GM19395 (cell line): ENCODE data around the gene CHI3L1.

Experiments used
- ATAC-seq: cut with Tn5 transposase; IDR thresholded peaks from one replicate; pipeline ENCODE4 v1.9.1; 2021; ENCODE audit warnings: mild to moderate bottlenecking, moderate library complexity; ENCODE audit not compliant: unreplicated experiment

CHI3L1 gene

DNA sequence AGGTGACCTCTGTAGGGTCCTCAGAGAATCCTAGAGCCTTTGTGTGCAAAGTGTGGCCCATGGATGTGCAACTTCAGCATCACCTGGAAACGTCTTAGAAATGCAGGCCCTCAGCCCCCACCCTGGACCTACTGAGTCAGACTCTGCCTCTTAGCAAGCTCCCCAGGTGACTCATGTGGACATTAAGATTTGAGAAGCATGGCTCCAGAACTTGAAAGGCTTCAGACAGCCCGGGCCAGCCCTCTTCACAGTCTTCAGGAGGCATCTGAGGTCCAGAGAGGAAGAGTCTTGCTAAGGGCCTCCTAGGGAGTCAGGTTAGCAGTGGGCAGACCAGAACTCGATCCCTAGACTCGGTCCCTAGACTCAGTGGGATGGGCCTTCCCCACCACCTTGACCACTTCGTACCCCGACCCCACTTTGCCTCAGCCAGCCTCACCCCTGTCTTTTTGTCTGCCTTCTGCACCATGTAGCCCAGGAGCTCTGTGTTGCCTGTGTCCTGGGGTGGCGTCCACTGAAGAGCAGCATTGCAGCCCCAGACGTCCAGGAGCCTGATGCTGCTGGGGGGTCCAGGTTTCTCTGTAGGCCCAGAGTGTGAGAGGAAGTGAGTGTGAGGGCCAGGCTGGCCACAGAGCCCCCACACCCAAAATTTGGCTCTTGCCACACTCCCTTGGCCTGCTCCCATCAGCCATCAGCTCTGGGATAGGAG is 15.7 kb downstream of the CHI3L1 start:
- no peak for ATAC-seq

DNA sequence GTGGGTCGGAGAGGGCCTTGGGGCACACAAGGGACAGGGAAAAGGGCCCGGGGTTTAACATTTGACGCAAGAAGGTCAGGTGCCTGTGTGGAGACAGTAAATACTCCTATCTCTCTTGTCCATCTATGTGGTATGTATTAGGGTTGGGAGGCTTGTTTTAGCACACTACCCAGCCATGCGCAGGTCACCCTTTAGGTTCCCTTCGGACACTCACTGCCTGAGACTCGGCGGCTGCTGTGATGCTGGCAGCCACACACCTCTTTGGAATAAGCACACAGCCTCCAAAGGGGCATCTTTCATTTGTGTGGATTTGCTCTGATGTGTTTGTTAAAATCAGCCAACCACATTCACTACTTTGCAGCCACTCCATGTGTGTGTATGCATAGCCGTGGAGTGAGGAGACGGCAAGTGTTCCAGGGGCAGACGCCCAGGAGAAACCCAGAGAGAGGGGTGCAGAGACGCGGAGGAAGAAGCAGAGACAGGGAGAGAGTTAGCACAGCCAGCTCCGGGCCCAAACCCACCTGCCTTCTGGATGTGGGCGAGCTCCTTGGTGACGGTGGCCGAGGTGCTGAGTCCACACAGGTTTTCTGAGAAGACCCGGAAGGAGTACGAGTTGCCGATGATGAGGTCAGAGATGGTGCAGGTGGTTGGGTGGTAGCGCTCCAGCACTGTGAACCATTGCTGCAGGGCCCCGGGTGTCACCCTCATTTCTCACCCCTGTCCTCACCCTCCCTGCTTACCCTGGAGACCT is 16.6 kb downstream of the CHI3L1 start:
- no peak for ATAC-seq

DNA sequence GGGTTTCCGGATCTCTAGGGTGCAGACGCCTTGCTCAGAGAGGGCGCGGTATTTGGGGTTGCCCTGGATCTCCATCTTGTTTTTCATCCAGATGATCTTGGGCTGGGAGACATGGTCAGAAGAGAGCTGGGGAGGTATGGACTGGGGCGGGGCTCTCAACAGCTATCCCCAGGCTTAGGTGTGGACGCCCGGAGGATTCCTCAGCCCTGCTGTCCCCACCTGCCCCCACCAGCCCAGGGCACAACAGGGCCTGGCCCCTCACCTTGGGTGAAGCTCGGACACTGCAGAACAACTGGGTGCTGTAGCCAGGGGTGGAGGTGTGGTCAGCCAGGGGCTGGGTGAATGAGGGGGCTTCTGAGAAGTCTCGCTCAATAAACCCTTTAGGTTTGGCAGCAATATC is 17.5 kb downstream of the CHI3L1 start:
- no peak for ATAC-seq

DNA sequence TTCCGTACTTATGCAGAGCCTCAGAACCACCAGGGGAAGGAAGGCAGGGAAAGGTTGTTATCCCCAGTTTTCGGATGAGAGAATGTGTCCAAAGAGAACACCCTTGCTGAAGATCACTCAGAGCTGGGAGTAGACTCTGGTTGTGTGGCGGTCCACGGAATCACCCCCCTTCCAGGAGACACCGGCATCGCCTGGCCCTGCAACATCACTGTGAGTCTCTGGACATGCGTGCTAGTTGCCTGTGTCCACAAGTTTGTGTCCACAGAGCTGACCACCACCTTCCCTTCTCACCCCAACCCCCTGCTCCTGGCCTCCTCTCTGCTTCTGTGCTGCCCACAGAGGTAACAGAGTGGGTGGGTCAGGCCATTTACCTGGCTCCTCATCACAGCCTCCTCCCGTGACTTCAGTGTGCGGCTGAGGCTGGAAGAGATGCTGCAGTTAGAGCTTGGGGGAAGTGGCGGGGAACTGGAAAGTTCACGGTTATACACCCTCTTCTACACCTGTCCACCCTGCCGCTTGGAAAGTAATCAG is 18.2 kb downstream of the CHI3L1 start:
- no peak for ATAC-seq

DNA sequence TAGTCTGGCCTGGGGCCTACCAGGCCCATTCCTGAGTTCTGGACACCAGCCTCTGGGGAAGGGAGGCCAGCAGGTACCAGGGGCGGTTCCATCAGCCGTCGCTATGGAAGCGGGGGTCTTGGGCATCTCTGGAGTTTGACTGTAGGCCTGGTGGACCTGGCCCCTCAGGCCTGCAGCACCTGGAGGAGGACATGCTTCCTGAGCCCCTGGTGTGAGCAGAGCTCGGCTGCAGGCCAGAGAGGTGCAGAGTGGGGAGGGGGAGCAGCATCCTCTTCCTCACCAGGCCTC is 18.6 kb downstream of the CHI3L1 start:
- no peak for ATAC-seq

DNA sequence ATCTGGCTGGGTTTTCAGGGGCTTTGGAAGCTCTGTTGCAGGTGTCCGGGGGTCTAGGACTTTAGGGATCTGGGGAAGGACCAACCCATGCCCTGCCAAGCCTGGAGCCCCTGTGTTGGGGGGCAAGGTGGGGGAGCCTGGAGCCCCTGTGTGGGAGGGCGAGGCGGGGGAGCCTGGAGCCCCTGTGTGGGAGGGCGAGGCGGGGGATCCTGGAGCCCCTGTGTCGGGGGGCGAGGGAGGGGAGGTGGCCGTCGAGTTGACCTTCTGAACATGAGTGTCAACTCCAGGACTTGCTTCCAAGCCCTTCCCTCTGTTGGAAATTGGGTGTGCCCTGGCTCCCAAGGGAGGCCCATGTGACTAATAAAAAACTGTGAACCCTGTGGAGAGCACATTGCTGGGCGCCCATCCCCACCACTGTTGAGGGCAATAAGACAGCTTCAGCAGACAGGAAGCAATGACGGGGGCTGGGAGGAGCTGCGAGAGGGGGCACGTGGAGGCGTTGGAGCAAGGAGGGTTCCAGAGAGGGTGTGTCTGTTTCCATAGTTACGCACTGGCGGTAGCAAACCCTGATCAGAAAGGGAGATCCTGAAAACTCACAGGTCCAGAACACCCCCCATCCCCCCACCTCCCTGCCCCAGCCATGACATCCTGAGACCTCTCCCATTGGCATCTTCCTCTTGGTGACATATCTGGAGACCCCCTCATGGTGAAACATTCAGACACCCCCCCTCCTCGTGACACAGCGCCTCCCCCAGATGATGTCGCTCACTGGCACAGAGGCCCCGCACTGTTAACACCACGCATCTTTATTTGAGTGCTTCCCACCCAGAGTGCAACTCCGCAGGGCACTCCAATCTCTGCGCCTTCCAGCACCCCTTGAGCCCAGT is 19.2 kb downstream of the CHI3L1 start:
- no peak for ATAC-seq

DNA sequence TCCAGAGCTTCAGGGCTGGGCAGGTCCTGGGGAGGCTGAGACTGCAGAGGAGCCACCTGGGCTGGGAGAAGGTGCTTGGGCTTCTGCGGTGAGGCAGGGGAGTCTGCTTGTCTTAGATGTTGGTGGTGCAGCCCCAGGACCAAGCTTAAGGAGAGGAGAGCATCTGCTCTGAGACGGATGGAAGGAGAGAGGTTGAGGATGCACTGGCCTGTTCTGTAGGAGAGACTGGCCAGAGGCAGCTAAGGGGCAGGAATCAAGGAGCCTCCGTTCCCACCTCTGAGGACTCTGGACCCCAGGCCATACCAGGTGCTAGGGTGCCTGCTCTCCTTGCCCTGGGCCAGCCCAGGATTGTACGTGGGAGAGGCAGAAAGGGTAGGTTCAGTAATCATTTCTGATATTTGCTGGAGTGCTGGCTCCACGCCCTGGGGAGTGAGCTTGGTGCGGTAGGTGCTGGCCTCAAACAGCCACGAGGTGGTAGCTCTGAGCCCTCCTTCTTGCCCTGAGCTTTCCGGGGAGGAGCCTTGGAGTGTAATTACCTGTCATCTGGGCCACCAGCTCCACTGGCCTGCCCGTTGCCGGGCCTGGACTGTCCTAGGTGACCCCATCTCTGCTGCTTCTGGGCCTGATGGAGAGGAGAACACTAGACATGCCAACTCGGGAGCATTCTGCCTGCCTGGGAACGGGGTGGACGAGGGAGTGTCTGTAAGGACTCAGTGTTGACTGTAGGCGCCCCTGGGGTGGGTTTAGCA is 20.1 kb downstream of the CHI3L1 start:
- no peak for ATAC-seq

DNA sequence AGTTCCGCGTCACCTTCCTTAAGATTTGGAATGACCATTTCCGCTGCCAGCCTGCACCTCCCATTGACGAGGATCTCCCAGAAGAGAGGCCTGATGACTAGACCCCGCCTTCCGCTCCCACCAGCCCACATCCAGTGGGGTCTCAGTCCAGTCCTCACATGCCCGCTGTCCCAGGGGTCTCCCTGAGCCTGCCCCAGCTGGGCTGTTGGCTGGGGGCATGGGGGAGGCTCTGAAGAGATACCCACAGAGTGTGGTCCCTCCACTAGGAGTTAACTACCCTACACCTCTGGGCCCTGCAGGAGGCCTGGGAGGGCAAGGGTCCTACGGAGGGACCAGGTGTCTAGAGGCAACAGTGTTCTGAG is 20.7 kb downstream of the CHI3L1 start:
- no peak for ATAC-seq

DNA sequence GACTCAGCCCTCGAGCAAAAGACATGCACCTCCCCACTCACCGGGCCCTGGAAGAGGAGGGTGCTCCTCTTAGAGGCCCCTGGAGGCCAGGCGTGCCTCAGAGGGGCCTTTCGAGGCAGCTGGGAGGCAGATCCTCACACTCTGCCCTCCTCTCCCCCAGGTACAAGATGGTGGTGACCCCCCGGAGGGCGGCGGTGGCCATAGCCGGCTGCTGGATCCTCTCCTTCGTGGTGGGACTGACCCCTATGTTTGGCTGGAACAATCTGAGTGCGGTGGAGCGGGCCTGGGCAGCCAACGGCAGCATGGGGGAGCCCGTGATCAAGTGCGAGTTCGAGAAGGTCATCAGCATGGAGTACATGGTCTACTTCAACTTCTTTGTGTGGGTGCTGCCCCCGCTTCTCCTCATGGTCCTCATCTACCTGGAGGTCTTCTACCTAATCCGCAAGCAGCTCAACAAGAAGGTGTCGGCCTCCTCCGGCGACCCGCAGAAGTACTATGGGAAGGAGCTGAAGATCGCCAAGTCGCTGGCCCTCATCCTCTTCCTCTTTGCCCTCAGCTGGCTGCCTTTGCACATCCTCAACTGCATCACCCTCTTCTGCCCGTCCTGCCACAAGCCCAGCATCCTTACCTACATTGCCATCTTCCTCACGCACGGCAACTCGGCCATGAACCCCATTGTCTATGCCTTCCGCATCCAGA is 21.3 kb downstream of the CHI3L1 start:
- no peak for ATAC-seq

DNA sequence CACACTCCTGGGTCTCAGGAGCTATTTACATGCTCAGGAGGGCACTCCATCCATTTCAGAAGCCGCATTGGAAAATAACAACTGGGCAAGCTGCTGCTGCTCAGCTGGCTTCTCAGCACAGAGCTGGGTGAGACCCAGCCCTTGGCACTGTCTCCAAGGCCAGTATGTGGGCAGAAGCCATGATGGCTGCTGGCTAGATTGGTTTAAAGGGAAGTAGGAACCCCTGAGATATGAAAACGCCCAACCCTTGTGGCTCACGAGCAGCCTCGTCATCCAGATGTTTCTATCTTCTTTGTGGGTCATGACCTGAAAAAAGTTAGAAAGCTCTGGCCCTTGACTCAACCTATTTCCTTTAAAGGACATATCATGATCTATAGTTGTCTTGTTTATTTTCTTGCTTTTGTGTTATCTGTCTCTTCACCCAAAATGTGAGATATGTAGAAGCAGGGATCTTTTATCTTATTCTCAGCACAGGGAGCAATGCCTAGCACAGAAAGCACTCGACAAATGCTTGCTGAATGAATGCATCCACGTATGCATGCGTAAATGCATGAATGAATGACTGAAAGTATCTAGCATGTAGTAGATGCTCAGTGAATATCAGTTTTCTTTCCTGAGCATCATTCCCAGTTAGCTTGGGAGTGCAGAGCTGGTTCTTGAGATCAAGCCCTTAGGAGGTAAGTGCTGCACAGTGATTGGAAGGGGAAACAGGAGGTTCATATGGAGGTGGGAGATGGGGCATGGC is 22.4 kb downstream of the CHI3L1 start:
- no peak for ATAC-seq

DNA sequence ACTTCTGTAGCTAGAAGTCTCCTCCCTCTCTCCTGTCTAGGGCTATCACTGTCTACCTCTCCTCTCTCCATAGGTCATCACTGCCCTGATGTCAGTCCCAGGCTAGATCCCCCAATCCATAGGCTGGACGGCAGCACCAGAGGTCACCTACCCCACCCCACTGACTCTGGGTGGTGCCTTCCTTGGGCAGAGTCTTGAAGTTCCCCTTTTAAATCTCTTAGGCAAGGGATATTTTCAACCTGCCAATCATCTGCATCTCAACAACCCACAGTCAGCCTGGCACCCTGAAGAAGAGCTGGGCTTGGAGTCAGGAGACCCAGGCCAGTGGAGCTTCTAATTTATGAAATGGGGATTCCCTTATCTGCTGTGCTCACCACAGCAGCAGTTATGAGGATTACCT is 24.1 kb downstream of the CHI3L1 start:
- ATAC-seq = no peak

DNA sequence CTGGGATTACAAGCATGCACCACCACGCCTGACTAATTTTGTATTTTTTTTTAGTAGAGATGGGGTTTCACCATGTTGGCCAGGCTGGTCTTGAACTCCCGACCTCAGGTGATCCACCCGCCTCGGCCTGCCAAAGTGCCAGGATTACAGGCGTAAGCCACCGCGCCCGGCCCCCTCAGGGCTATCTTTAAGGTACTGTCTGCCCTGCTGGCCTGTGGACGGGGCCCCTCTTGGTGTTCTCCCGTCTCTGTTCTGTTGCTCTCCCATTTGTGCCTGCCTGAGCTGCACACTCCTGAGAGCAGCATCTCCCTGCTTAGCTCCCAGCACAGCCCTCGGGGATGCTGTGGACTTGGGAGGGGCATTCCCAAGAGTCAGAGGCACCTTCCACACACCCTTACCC is 24.8 kb downstream of the CHI3L1 start:
- no peak for ATAC-seq

DNA sequence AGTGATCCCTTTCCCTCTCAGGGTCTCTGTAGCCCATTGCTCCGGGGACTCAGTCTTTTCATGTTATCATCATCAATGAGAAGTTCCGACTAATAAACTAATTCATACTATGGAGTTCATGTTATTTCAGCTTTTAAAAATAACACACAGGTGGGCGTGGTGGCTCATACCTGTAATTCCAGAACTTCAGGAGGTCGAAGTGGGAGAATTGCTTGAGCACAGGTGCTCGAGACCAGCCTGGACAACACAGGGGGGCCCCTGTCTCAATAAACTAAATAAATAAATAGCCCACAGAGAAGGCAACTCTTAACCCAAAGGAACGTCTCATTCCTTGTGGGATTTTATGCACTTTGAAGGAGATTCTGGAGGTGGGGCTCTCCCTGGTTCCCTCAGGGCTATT is 25.3 kb downstream of the CHI3L1 start:
- ATAC-seq = no peak

DNA sequence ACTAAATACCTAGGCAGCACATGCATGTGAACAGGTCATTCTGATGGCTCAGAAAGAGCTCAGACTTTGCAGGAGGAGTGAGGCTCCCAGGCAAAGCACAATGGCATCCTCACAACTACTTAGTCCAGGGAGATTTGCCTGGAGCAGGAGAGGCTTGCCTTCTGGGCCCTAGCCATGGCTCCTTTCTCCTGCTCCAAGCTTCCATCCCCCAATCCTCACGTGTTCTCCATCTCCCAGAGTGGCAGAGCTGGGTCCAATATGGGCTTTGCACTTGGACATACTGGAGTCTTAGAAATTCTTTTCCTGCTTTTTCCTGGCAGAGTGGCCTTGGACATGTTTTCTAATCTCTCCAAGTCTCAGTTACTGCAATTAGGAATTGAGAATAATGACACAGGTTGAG is 26.7 kb downstream of the CHI3L1 start:
- no peak for ATAC-seq

DNA sequence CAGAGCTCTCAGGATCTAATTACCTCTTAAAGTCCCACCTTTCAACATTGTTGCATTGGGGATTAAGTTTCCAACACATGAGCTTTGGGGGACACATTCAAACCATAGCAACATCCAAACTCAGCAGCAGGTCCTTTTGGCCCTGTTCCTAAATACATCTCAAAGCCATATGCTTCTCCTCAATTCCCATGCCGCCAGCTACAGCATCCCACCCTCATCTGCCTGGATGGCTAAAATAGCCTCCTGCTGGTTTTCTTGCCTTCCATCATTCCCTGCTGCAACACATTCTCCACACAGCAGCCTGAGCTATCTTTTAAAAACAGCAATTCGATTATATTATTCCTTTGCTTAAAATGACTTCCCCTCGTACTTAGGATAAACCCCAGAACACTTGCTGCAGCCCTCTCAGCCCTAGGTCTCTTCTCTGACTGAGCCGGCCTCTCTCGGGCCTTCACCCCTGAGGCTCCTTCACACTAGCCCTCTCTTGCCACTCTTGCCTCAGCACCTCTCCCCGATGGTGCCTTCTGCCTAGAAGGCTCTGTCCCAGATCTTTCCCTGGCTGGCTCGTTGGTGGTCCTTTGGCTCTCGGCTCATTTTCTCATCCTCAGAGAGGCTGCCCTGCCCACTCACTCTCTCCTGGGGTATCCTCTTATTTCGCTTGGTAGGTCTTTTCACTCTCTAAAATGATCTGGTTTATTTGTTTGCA is 27.4 kb downstream of the CHI3L1 start:
- ATAC-seq = no peak

DNA sequence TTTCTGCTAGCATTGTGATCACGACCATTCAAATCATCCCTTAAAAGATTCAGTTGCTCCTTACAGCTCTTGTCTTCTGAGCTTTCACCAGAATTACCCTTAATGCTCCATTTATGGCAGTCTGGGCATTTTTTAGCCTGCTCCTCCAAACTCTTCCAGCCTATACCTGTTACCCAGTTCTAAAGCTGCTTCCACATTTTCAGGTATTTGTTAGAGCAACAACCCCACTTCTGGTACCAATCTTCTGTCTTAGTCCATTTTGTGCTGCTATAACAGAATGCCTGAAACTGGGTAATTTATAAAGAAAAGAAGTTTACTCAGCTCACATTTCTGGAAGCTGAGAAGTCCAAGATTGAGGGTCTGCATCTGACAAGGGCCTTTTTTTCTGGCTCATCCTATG is 28.1 kb downstream of the CHI3L1 start:
- ATAC-seq = no peak

DNA sequence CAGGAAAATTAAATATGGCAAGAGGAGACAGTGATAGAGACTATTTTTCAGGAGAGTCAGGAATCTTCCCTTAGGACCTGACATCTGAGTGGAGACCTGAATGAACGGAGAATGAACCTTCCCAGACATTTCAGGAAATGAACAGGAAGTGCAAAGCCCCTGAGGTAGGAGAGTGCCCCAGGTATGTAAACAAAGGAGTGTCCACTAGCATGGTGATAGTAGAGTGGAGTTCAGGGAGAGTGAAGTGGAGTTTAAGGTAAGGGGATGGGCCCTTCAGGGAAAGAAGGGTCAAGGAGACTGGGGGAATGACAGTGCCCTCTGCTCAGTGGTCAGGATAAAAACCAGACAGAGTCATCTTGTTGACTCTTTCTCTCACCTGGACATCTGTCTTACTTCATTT is 30.2 kb downstream of the CHI3L1 start:
- ATAC-seq = no peak

DNA sequence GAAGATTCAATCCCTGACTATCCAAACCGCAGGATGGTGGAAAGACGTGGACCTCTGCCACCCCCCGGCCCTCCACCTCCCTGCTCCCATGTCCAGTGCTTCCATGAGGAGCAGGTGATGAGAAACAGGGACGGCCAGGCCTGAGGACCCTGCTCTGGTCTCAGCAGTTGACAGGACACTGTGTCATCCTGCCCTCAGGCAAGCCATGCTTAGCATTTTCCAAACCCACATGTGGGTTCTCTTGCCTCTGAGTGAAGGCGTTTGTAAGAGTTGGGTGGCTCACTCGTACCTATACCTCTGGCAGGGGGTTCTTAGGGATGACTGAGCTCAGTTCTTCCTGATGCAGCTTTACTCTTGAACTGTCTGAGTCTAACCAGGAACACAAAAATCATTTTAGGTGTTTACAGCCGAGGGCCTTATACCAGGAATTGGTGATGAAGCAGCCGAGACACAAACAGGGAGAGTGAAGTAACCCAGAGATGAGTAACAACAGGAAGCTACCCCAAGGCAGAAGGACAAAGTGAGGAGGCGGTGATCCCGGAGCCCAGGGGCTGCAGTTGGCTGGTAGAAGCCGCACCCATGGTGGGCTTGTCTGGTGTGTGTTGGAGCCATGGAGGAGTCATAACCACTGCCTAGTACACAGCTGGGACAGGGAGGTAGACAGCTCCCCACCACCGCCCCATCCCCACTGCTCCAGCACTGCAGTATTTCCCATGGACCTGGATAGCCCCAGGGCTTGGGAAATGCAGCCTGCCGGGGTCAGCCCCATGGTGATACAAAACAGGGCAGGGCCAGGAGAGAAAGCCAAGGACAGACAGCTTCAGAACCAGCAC is 32.3 kb downstream of the CHI3L1 start:
- ATAC-seq = no peak
